Measurements from ENCODE around the gene RNF167.
A peak's percentile ranks its signal among the peaks of the same experiment; 100 is the strongest.

Gene RNF167

DNA sequence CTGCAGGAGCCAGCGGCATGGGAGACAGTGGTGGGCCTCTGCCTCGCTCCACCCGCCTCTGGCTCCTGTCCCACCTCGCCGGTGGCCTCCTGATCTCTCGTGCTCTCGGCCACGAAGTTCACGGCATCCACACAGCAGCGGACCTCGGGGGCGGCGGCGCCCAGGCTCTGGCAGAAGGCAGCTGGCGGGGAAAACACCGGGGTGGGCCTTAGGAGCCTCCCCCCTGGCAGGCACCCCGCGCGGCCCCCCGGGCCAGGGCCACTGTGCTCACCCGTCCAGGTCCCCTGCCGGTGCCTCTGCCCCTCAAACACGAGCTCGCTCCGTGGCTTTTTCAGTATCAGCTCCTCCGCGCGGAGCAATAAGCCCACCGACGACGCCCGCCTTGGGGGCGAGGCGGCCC, 41.1 kb upstream of the RNF167 start:
- H3K4me3 ChIP-seq (ENCODE audit: low read depth, low read length), result peak overlapping the region; percentile 53
- DNase-seq (ENCODE audit: low read depth), result no peak
- TF ChIP-seq, protein P1, sequence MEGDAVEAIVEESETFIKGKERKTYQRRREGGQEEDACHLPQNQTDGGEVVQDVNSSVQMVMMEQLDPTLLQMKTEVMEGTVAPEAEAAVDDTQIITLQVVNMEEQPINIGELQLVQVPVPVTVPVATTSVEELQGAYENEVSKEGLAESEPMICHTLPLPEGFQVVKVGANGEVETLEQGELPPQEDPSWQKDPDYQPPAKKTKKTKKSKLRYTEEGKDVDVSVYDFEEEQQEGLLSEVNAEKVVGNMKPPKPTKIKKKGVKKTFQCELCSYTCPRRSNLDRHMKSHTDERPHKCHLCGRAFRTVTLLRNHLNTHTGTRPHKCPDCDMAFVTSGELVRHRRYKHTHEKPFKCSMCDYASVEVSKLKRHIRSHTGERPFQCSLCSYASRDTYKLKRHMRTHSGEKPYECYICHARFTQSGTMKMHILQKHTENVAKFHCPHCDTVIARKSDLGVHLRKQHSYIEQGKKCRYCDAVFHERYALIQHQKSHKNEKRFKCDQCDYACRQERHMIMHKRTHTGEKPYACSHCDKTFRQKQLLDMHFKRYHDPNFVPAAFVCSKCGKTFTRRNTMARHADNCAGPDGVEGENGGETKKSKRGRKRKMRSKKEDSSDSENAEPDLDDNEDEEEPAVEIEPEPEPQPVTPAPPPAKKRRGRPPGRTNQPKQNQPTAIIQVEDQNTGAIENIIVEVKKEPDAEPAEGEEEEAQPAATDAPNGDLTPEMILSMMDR (IDR thresholded peaks at IDR 0.05; ENCODE audit: control insufficient read depth, extremely low read depth, insufficient read depth), result no peak

DNA sequence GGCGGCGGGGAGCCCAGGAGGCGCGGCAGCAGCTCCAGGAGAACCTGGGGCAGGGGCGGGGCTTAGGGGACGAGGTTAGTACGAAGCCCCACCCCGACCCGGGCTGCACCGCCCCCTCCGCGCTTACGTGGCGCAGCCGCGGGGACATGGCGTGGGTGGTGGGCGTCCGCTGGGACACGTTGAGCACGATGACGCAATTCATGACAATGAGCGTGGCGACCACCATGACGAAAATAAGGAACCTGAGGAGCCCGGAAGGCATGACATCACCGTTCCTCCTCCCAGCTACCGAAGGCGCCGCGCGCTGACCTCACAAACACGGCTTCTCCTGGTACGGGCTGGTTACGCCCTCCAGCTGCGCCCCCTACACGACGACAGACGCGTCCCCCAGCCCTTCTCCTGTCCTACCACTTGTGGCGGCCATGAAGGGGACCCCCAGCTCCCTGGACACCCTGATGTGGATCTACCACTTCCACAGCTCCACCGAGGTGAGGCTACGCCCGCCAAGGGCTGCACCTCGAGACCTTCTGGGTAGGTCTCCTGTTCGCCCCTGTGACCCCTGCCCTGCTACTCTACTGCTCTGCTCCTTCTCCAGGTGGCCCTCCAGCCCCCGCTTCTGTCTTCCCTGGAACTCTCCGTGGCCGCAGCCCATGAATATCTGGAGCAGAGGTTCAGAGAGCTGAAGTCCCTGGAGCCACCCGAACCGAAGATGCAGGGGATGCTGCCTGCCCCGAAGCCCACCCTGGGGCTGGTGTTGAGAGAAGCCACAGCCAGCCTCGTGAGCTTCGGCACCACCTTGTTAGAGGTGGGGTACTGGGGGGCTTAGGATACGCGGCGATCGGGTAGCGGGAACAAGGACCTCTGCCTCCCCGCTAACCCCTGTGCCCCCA, 40.5 kb upstream of the RNF167 start, which contains the start of gene C17orf107:
Gene C17orf107 (plus strand): TSS at position 196 of the 890 bp plus-strand sequence. CDS start 227 bp downstream, at position 423.
- TF ChIP-seq, protein P1 (IDR thresholded peaks at IDR 0.05; ENCODE audit: control insufficient read depth, extremely low read depth, insufficient read depth), result no peak
- H3K4me3 ChIP-seq (ENCODE audit: low read depth, low read length), result peak within 1 kb of the TSS; percentile 53
- DNase-seq (ENCODE audit: low read depth), result no peak

DNA sequence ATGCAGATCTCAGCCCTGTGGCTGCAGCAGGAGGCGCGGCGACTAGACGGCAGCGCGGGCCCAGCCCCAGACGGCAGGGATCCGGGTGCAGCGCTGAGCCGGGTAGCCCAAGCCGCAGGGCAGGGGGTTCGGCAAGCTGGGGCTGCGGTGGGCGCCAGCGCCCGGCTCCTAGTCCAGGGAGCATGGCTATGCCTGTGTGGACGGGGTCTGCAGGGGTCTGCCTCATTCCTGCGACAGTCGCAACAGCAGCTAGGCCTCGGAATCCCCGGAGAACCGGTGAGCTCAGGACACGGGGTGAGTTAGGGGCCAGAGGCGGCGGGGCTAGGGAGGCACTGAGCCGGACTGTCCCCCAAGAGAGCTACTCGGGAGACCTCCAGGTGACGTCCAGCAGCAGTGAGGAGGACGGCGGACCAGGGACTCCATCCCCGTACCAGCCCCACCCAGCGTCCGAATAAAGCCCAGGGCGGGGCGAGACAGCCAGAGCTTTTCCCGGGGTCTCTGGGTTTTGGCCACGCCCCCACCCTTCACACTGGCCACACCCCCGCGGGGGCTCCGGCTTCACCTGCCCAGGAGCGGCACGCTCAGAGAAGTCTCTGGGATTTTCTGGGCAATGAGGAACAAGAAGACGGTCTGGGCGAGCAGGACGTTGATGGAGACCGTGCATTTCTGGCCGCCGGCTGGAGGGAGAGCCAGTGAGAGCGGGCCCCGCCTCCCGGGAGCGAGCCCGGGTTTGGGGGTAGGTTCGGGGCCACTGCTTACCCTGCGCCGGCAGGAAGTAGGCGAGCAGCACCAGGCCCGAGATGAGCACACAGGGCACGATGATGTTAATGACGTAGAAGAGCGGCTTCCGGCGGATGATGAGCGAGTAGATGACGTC, 39.6 kb upstream of the RNF167 start:
- H3K4me3 ChIP-seq (ENCODE audit: low read depth, low read length), result peak overlapping the region; percentile 53; the same call in 1 of the 2 replicates
- no peak for DNase-seq (ENCODE audit: low read depth)
- TF ChIP-seq, protein P1 (IDR thresholded peaks at IDR 0.05; ENCODE audit: control insufficient read depth, extremely low read depth, insufficient read depth), result no peak

DNA sequence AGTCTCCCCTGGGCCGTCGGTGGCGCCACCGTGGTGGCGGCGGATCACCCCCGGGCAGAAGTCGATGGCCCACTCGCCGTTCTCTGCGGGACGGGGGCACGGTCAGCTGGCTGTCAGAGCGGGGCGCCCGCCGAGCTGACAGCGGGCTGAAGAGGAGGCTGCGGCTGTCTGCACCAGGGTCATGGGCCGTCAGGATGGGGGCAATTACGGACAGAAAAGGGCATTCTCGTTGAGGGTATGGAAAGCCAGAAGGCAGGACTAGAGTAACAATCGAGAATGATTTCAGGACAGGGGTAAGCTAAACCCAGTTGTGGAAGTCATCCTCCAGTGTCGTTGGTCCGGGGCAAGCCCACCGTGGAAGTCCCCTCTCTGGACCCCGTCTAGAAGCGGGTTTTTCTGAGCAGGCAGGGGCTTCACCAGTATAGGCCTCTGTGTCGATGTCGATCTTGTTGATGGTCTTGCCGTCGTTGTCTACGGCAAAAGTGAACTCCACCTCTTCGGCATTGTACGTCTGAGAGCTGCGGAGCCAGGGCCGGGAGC, 38.9 kb upstream of the RNF167 start:
- no peak for DNase-seq (ENCODE audit: low read depth)
- TF ChIP-seq, protein P1 (IDR thresholded peaks at IDR 0.05; ENCODE audit: control insufficient read depth, extremely low read depth, insufficient read depth), result no peak
- no peak overlapping the region for H3K4me3 ChIP-seq (ENCODE audit: low read depth, low read length)

DNA sequence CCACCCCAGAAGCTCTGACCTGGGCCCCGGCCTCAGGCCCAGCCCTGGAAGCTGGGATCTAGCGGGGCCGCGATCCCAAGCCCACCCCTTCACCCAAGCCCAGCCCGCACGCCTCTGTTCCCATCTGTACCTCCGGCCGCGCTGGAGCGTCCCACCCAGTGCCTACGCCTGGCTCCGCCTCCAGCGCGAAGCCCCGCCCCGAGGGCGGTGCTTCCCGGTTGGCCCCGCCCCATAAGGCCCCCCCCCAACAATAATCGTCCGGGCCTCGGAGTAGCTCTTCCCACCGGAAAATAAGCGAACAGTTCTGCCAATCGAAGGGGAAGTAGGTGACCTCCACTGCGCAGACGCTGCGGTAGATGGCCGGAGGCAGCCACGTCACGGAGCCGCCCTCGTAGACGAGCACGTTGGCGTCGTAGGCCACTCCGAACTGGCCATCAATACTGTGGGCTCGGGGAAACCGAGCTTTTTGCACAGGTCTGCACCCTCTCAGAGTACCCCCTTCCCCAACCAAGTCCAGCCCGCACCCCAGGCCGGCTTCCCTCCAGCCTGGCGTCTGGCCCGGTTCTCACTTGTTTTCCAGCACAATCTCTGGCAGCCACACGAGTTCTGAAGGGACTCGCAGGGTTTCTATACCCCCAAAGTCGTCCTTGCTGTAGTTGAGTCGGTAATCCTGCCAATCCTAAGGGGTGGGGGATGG, 38.3 kb upstream of the RNF167 start:
- DNase-seq (ENCODE audit: low read depth), result no peak
- no peak overlapping the region for H3K4me3 ChIP-seq (ENCODE audit: low read depth, low read length)
- TF ChIP-seq, protein P1 (IDR thresholded peaks at IDR 0.05; ENCODE audit: control insufficient read depth, extremely low read depth, insufficient read depth), result no peak

DNA sequence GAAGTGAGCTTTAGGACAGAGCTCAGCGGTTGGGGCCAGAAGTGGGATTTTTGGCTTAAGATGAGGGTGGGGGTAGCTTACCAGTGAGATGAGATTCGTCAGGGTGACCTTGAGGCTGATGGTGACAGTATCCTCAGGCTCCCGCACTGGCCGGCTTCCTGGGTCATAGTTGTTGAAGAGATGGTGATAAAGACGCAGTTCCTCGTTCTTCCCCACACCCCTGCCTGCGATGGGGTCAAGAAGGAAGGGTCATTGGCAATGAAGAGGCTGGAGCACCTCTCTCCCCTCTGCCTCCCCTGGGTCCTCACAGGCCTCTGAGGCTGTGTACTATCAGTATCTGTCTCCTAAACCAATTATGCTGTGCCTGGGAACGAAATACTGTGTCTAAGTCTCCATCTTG, 37.5 kb upstream of the RNF167 start:
- DNase-seq (ENCODE audit: low read depth), result no peak
- no peak overlapping the region for H3K4me3 ChIP-seq (ENCODE audit: low read depth, low read length)
- TF ChIP-seq, protein P1 (IDR thresholded peaks at IDR 0.05; ENCODE audit: control insufficient read depth, extremely low read depth, insufficient read depth), result no peak

All from LNCaP clone FGC (cell line).